Right renal pelvis (tissue), 4 donors: ENCODE measurements around the gene KDM1A. TPM values are rescaled to one million over a fixed set of nuclear protein-coding genes. Genes with fewer than 3 reads are reported as not detected.

Experiments used
- DNase-seq, 4 donors: peaks; one replicate each; pipeline ENCODE4 v3.0.0-alpha.2; 2013; ENCODE audit warnings: low read depth in 4 of 4, low spot score in 3 of 4, missing footprints in 1 of 4
- polyA plus RNA-seq, 4 donors: library from polyadenylated mRNA; unstranded; fragments of 120-200 nt; gene quantifications; one replicate each; pipeline ENCODE4 v1.2.1, GENCODE V29; 2013; ENCODE audit not compliant: insufficient read length in 4 of 4

Gene KDM1A
- polyA plus RNA-seq, 4 donors: 124 to 133 (median 128) TPM

DNA sequence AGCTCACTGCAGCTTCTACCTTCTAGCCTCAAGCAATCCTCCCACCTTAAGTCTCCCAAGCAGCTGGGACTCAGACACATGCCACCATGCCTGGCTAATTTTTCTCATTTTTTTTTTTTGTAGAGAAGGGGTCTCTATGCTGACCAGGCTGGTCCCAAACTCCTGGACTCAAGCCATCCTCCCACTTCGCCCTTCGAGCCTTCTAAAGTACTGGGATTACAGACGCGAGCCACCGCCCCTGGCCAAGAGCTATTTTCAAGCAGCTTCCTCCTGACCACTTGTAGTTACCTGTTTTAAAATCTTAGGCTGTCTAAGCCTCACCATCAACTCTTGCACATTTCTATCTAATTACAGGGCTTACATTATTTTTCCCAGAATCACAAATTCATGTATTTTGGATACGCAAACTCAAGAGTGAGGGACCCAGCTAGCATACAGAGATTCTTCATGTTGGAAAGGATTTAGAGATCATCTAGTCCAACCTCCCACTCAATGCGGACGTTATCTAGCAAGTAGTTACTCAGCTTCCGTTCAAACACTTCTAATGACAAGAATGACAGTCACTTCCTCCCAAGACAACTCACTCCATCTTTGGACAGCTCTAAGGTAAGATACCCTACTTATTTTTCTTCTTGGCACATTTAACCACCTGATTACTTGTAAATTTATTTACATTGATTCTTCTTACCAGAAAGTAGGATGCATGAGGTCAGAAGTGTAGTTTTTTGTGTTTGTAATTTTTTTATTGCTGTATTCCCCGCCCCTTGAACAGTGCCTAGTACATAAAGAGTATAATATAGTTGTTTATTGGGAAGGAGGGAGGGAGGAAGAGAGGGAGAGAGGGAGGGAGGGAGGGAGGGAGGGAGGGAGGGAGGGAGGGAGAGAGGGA lies 84.0 kb downstream of the KDM1A start:
- DNase-seq: no peak

DNA sequence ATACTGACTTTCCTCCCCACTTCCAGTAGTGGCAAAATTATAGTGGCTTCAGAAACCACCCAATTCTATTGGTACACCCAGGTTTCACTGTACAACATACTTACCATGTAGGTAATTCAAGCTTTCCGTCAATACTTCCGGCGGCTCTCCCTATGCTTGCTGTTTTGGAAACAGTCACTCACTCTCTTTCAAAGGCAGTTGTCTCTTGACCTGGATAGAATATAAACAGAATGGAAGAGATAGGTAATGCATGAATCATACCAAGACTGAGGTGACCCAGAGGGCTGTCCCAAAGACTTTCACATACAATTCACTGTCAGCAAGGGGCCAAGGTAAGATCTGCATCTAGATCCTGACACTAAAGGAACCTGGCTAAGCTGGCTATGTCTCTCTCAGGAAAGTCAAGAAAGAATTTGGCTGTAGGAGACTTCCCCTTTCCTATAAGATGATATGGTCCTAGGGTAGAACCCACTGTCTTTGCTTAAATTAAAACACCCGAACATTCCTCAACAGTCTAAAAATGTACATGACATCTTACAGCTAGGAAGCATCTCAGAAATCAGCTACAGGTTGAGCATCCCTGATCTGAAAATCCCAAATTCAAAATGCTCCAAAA lies 89.8 kb downstream of the KDM1A start:
- no peak for DNase-seq

DNA sequence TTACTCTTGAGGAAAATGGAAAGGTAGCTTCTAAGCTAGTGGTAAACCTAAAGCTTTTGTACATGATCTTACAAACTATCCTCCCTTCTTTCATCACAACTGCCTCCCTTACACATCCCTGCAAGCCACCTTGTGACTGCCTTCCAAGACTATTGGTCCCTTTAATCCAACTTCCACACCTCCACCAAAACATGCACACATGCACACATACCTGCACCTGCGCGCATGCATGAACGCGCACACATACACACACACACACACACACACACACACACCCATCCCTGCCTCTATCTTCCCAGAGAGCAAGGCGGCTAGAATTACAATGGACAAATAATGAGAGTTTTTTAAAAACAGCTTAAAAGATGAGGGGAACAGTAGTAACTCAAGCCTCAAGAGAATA lies 91.1 kb downstream of the KDM1A start:
- DNase-seq: no peak

DNA sequence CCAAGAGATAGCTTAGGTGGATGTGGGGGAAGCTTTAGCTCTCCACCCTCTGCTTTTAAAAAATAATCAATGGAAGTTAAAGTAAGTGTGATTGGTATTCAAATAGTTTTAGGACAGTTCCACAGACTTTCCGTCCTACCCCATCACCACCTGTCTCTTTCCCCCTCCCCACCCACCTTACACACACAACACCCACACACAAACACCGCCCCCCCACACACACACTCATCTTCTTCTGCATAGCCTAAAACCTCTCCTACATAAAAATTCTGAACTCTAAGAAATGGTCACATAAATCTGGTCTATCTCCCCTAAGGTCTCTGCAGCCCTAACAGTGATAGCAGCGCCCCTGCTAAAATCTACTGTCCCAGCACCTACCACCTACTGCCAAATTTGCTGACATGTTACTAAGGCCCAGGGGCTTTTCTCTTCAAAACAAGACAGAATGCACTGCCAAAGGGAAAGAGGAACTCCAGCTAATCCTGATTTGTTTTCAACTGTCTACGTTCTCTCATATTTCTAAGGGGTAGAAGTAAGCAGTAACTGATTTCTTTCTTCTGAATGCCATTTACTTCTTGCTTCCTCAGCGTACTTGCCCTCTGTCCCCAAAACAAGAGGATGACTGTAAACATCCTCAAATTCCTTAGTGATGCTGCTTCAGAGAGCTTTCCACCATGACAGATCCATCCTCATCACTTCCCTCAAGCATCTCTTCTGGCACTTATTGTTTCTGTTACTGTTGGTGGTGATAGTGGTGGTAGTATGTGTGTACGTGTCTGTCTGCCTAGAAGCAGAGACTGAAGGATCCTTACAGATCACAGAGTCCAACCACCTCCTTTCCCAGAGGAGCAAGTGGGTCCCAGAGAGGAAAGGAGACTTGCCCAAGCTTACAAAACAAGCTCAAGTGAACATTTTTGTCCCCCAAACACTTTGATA lies 92.6 kb downstream of the KDM1A start:
- DNase-seq: no peak

GRCh38 chr1:23114424-23115079 lies 95.3 kb downstream of the KDM1A start:
- no peak for DNase-seq

GRCh38 chr1:23116216-23116836 lies 97.1 kb downstream of the KDM1A start:
- DNase-seq: no peak

GRCh38 chr1:23116921-23117699 lies 97.8 kb downstream of the KDM1A start:
- no peak for DNase-seq

DNA sequence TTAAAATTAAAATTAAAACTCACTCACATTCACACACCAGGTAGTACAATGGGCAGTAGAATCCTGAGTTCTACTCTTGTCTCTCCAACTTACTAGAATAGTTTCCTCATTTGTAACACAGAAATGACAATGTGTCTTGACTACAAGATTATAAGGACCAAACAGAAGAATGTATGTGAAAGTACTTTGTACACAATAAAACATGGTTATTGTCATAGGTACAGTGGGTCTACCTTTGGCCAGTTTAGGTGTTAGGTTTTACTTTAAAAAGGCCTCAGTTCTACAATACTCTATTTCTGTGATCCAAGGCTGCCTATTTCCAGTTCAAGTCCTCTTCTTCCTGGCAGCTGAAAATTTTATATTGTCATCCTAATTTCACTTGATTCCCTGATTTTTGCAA lies 99.1 kb downstream of the KDM1A start:
- no peak for DNase-seq

GRCh38 chr1:23118957-23119792 lies 99.9 kb downstream of the KDM1A start:
- DNase-seq: no peak

DNA sequence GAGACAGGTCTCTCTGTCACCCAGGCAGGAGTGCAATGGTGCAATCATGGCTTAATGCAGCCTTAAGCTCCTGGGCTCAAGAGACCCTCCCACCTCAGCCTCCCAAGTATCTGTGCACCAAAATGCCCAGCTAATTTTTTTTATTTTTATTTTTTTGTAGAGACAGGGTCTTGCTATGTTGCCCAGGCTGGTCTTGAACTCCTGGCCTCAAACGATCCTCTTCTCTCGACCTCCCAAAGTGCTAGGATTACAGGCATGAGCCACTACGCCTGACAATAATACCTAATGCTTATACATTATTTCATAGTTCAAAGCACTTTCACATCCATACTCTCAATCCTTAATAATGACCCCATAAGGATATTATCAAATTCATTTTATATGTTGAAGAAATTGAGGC lies 101.1 kb downstream of the KDM1A start:
- no peak for DNase-seq

DNA sequence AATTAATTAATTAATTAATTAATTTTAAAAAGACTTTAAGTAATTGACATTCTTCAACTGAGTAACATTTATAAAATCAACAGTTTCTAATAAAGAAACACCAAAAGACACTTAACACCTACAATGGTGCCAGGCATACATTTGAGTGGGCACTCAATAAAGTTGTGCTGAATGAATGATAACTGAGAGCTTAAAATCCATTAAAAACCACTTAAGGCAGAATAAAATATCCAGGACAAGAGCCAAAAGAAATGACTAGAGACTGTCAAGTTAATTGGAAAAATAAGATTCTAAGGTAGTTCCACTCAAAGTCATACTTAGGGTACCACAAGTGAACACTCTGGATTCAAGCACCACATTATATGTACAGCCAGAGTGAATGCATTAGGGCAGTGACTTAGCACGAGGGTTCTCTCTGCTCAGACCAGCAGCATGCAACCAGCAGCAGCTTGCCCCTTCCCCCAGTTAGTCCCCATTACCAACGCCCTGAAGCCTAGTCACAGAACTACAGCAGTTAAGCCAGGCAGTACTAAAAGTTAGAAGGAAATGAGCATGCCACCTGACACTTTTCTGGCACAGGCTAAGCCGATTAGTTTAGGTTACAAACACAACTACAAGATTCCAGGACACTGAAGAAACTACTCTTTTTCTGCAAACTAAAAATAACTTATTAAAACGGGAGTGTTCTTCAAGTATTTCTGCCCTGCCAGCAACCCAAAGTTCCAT lies 102.9 kb downstream of the KDM1A start:
- peak in 2 of 4 donors; percentile 29 to 46 for DNase-seq

DNA sequence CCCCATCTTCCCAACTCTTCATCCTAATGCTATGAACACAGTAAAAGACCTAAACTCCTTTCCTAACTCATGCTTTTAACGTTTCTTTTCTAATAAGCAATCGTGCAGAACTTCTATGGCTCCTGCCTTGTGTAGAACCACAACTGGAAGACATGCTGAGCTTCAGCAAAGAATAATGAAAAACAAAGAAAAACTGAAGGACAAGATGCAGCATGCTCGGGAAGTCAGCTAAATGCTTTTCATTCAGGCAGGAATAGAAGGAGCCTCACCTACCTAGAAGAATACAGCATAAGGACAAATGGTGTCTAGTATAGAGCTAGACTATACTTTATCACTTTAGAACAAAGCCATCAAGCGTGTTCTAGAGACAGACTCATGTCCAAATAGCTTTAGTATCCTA lies 103.5 kb downstream of the KDM1A start:
- DNase-seq: no peak

- DNase-seq: no peak
Observed at GRCh38 chr1:23123528-23123927, 104.3 kb downstream of the KDM1A start.

GRCh38 chr1:23124259-23125026 lies 105.2 kb downstream of the KDM1A start:
- DNase-seq: no peak

GRCh38 chr1:23125489-23125888 lies 106.2 kb downstream of the KDM1A start:
- no peak for DNase-seq

DNA sequence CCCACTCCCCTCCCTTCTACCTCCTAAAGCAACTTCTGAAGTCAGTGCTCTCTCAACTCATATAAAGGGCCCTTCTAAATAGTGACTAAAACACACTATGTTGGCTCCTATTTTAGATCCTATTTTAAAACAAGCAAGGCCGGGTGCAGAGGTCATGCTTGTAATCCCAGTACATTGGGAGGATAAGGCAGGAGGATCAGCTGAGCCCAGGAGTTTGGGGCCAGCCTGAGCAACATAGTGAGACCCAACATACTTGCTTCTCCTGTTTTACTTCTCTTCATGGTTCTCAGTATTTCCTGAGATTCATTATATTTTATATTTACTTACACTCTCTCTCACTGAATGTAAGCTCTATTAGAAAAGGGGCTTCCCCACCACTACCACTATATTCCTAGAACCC lies 106.9 kb downstream of the KDM1A start:
- no peak for DNase-seq

DNA sequence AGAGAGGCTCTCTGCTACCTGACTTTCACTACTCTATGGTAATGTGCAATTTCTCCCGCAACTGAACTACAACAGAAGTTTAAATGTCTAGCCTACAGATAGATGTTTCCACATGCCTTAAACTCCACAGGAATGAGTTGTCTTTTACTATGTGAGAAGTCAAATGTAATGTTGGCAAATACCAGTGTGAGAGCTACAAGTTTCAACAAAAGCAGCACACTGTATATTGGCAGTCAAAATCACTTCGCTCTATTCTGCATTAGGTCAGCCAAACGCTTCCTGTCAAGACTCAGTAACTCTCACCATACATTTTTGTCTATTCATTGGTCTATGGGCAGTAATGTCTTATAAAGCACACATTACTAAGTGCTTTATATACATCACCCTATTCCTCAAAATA lies 107.5 kb downstream of the KDM1A start:
- no peak for DNase-seq
